Stimulated activated naive CD8-positive, alpha-beta T cell treated with anti-CD3 and anti-CD28 coated beads, Interleukin-15, amount 100 ng/mL, for 72 hours (primary cell): ENCODE results near the gene TARS2.

Source experiments
- ATAC-seq: fragments of 150-1000 bp; cut with Tn5 transposase; 2 replicates; pipeline ENCODE4 v1.10.0; 2021; ENCODE audit warnings: mild to moderate bottlenecking, moderate library complexity
- DNase-seq, 2 donors: peaks; one replicate each; pipeline ENCODE4 v3.0.0; 2021 to 2022
- H3K27ac Mint-ChIP-seq, 2 donors: one replicate each; pipeline ENCODE4 v1.8.0; 2022; ENCODE audit warnings: mild to moderate bottlenecking in 2 of 2, mixed read lengths in 2 of 2, moderate library complexity in 2 of 2
- H3K27me3 Mint-ChIP-seq: one replicate; pipeline ENCODE4 v1.8.0; 2022; ENCODE audit warnings: mixed read lengths
- H3K4me1 Mint-ChIP-seq: one replicate; pipeline ENCODE4 v1.8.0; 2022; ENCODE audit warnings: mild to moderate bottlenecking, mixed read lengths
- H3K4me3 Mint-ChIP-seq, 2 donors: one replicate each; pipeline ENCODE4 v1.8.0; 2022; ENCODE audit warnings: mild to moderate bottlenecking in 2 of 2, mixed read lengths in 2 of 2, moderate library complexity in 1 of 2
- H3K9me3 Mint-ChIP-seq, 2 donors: one replicate each; pipeline ENCODE4 v1.8.0; 2022; ENCODE audit warnings: mixed read lengths in 2 of 2

TARS2 gene

GRCh38 chr1:150555971-150556865, 69.0 kb downstream of the TARS2 start:
- ATAC-seq (no peak), DNase-seq (no peak)
- H3K4me1 Mint-ChIP-seq: peaks cover 53% of the 10 kb centered on the region
- no peaks in the 10 kb centered on the region for H3K9me3 Mint-ChIP-seq
- no peak overlapping the region for H3K4me3 Mint-ChIP-seq
- H3K27ac Mint-ChIP-seq: peak overlapping the region in 1 of 2 donors; percentile 71
- H3K27me3 Mint-ChIP-seq: peaks cover 22% of the 10 kb centered on the region

GRCh38 chr1:150557065-150557600, 69.9 kb downstream of the TARS2 start:
- H3K27me3 Mint-ChIP-seq: peaks cover 13% of the 10 kb centered on the region
- H3K27ac Mint-ChIP-seq: peak overlapping the region in 1 of 2 donors; percentile 59
- no peak overlapping the region for H3K4me3 Mint-ChIP-seq
- peaks cover 50% of the 10 kb centered on the region for H3K4me1 Mint-ChIP-seq
- no peaks in the 10 kb centered on the region for H3K9me3 Mint-ChIP-seq
- no peak for DNase-seq
- ATAC-seq: no peak
